IPS-NIHi7 (cell line): ENCODE results near the gene EGFLAM.
A peak's percentile ranks its signal among the peaks of the same experiment; 100 is the strongest.

ENCODE experiments used
- DNase-seq: peaks from one replicate; pipeline ENCODE4 v3.0.0; 2012; ENCODE audit warnings: mixed read lengths; ENCODE audit errors: extremely low spot score

Gene EGFLAM

GRCh38 chr5:38258319-38259061 lies at the start of gene EGFLAM:
EGFLAM (plus strand) TSS chr5:38258559; CDS start chr5:38258755, 196 bp downstream.
- peak; percentile 74 for DNase-seq

- DNase-seq: peak; percentile 77
Measured at GRCh38 chr5:38208782-38209378, 49.5 kb upstream of the EGFLAM start.

- no peak for DNase-seq
Measured at GRCh38 chr5:38210676-38211353, 47.5 kb upstream of the EGFLAM start.

GRCh38 chr5:38211354-38211710 lies 47.0 kb upstream of the EGFLAM start:
- no peak for DNase-seq

GRCh38 chr5:38212307-38212706 lies 46.1 kb upstream of the EGFLAM start:
- no peak for DNase-seq

GRCh38 chr5:38226091-38226490 lies 32.3 kb upstream of the EGFLAM start:
- DNase-seq: no peak

GRCh38 chr5:38228914-38229313 lies 29.4 kb upstream of the EGFLAM start:
- no peak for DNase-seq

- no peak for DNase-seq
Measured at GRCh38 chr5:38234737-38235136, 23.6 kb upstream of the EGFLAM start.

GRCh38 chr5:38237681-38238080 lies 20.7 kb upstream of the EGFLAM start:
- no peak for DNase-seq

- no peak for DNase-seq
Measured at GRCh38 chr5:38240212-38240611, 18.1 kb upstream of the EGFLAM start.

GRCh38 chr5:38241655-38242054 lies 16.7 kb upstream of the EGFLAM start:
- DNase-seq: no peak

GRCh38 chr5:38245307-38245706 lies 13.1 kb upstream of the EGFLAM start:
- DNase-seq: no peak

- no peak for DNase-seq
Measured at GRCh38 chr5:38249301-38249700, 9.1 kb upstream of the EGFLAM start.

GRCh38 chr5:38249812-38250211 lies 8.5 kb upstream of the EGFLAM start:
- DNase-seq: no peak

- peak; percentile 19 for DNase-seq
Measured at GRCh38 chr5:38250763-38251448, 7.5 kb upstream of the EGFLAM start.

GRCh38 chr5:38253759-38254158 lies 4.6 kb upstream of the EGFLAM start:
- no peak for DNase-seq

- peak; percentile 45 for DNase-seq
Measured at GRCh38 chr5:38257308-38258041, 884 bp upstream of the EGFLAM start.

GRCh38 chr5:38258042-38258318 lies 379 bp upstream of the EGFLAM start:
- DNase-seq: no peak

GRCh38 chr5:38259062-38259808 lies 876 bp downstream of the EGFLAM start:
- DNase-seq: no peak

- no peak for DNase-seq
Measured at GRCh38 chr5:38259809-38260160, 1.4 kb downstream of the EGFLAM start.

- DNase-seq: no peak
Measured at GRCh38 chr5:38263983-38264382, 5.6 kb downstream of the EGFLAM start.
